T-helper 1 cell treated with Interleukin-12 subunit alpha and Interleukin-12 subunit beta and Interleukin-4 antibody, amounts not matched to agents 30 ng/mL and 1 ng/mL, for 36 hours (primary cell): ENCODE data around the gene KLK1. TPM values are rescaled to one million over a fixed set of nuclear protein-coding genes. Genes with fewer than 3 reads are reported as not detected.

ENCODE experiments used
- intact Hi-C: fragments of 100-400 bp; cut with micrococcal nuclease; formaldehyde crosslinking; loops from one replicate; pipeline ENCODE4 v1.15.1; 2024
- total RNA-seq: library from RNA; stranded (reverse); gene quantifications from 2 replicates; pipeline ENCODE4 v1.2.3, GENCODE V29; 2022

KLK1 gene
- total RNA-seq, result 1.1 and 1.6 TPM in 2 replicates

- intact Hi-C loops, result no loop called here
Measured at GRCh38 chr19:50823389-50824042, at the start of gene KLK1. Gene KLK1 (minus strand): TSS chr19:50823787. CDS start chr19:50823748, 39 bp downstream.

DNA sequence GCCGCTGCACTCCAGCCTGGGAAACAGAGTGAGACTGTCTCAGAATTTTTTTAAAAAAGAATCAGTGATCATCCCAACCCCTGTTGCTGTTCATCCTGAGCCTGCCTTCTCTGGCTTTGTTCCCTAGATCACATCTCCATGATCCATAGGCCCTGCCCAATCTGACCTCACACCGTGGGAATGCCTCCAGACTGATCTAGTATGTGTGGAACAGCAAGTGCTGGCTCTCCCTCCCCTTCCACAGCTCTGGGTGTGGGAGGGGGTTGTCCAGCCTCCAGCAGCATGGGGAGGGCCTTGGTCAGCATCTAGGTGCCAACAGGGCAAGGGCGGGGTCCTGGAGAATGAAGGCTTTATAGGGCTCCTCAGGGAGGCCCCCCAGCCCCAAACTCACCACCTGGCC, 49.5 kb upstream of the KLK1 start, which contains the start of gene KLK2:
TSS of gene KLK2 (plus strand) at position 384 of the 400 bp plus-strand sequence. CDS start 35 bp downstream, outside the sequence.
- intact Hi-C loops, result no loop called here

- intact Hi-C loops, result no loop called here
Measured at GRCh38 chr19:50870417-50871089, 47.0 kb upstream of the KLK1 start.

- intact Hi-C loops, result no loop called here
Measured at GRCh38 chr19:50869479-50869878, 45.9 kb upstream of the KLK1 start.

DNA sequence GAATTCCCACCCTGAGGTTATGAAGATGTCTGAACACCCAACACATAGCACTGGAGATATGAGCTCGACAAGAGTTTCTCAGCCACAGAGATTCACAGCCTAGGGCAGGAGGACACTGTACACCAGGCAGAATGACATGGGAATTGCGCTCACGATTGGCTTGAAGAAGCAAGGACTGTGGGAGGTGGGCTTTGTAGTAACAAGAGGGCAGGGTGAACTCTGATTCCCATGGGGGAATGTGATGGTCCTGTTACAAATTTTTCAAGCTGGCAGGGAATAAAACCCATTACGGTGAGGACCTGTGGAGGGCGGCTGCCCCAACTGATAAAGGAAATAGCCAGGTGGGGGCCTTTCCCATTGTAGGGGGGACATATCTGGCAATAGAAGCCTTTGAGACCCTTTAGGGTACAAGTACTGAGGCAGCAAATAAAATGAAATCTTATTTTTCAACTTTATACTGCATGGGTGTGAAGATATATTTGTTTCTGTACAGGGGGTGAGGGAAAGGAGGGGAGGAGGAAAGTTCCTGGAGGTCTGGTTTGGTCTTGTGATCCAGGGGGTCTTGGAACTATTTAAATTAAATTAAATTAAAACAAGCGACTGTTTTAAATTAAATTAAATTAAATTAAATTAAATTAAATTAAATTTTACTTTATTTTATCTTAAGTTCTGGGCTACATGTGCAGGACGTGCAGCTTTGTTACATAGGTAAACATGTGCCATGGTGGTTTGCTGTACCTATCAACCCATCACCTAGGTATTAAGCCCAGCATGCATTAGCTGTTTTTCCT, 38.1 kb upstream of the KLK1 start:
- intact Hi-C loops, result no loop called here

- intact Hi-C loops, result no loop called here
Measured at GRCh38 chr19:50861010-50861409, 37.4 kb upstream of the KLK1 start.

GRCh38 chr19:50859849-50860248, 36.3 kb upstream of the KLK1 start:
- intact Hi-C loops, result no loop called here

- intact Hi-C loops, result no loop called here
Measured at GRCh38 chr19:50858886-50859285, 35.3 kb upstream of the KLK1 start.

DNA sequence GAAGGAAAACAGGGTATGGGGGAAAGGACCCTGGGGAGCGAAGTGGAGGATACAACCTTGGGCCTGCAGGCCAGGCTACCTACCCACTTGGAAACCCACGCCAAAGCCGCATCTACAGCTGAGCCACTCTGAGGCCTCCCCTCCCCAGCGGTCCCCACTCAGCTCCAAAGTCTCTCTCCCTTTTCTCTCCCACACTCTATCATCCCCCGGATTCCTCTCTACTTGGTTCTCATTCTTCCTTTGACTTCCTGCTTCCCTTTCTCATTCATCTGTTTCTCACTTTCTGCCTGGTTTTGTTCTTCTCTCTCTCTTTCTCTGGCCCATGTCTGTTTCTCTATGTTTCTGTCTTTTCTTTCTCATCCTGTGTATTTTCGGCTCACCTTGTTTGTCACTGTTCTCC, 33.8 kb upstream of the KLK1 start:
- intact Hi-C loops, result no loop called here

- intact Hi-C loops, result no loop called here
Measured at GRCh38 chr19:50854636-50855410, 31.2 kb upstream of the KLK1 start, which contains the start of gene KLK3. Gene KLK3 (plus strand): TSS chr19:50854915. CDS start chr19:50854956, 41 bp downstream.

DNA sequence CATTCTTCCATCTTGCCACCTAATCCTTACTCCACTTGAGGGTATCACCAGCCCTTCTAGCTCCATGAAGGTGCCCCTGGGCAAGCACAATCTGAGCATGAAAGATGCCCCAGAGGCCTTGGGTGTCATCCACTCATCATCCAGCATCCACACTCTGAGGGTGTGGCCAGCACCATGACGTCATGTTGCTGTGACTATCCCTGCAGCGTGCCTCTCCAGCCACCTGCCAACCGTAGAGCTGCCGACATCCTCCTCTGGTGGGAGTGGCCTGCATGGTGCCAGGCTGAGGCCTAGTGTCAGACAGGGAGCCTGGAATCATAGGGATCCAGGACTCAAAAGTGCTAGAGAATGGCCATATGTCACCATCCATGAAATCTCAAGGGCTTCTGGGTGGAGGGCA, 28.0 kb upstream of the KLK1 start:
- intact Hi-C loops, result no loop called here

DNA sequence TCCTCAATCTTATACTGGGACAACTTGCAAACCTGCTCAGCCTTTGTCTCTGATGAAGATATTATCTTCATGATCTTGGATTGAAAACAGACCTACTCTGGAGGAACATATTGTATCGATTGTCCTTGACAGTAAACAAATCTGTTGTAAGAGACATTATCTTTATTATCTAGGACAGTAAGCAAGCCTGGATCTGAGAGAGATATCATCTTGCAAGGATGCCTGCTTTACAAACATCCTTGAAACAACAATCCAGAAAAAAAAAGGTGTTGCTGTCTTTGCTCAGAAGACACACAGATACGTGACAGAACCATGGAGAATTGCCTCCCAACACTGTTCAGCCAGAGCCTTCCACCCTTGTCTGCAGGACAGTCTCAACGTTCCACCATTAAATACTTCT, 27.2 kb upstream of the KLK1 start:
- intact Hi-C loops, result no loop called here

DNA sequence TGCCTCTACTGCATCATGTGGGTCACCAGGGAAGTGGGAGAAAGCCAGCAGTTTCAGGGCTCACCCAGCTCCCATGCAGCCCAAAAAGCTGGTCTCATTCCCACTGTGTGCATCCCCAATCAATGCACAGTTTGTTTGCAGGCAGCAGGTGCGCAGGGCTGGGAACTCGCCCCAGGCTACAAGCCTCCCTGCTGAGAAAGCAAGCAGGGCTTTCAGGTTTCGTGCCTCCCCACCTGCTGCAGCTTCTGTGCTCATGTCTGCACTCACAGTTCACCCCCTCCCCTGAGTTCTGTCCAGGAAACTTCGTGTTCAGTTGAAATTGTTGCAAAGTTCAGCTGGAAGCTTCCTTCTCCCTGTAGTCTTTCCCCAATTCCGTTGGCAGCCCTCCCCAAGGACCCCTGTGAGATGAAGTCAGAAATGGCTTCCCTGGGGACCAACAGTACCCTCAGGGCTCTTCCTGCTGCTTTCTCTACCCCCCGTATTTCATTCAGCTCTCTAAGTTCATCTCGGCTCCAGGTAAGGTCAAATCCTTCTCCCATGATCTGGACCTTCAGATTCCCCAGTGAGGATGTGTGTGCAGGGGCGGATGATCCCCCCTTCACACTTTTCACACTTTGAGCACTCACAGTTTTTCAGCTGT, 20.8 kb upstream of the KLK1 start:
- intact Hi-C loops, result no loop called here

GRCh38 chr19:50843701-50844221, 20.2 kb upstream of the KLK1 start:
- intact Hi-C loops, result no loop called here

- intact Hi-C loops, result no loop called here
Measured at GRCh38 chr19:50843205-50843604, 19.6 kb upstream of the KLK1 start.

GRCh38 chr19:50842130-50842529, 18.5 kb upstream of the KLK1 start:
- intact Hi-C loops, result no loop called here

- intact Hi-C loops, result loop anchor here (5.0 kb wide), 1 partner anchor 82 kb away; no protein-coding TSS in a partner anchor
Measured at GRCh38 chr19:50839712-50840655, 16.4 kb upstream of the KLK1 start.

DNA sequence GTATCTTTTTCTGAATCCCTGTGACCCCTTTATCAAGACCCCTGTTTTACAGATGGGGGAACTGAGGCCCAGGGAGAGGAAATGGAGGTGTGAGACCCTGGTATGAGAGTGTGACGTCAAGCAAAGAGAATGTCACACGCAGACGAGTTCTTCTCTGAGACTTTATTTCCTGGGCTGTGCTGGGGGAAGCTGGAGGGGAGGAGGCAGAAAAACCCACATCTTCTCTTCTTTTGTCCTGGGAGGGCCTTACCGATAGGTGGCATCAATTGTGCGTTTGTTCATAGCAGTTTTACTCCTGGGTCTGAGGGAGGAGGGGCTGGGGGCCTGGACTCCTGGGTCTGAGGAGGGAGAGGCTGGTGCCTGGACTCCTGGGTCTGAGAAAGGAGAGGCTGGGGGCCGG, 14.7 kb upstream of the KLK1 start:
- intact Hi-C loops, result loop anchor here (5.0 kb wide), 1 partner anchor 84 kb away; no protein-coding TSS in a partner anchor

DNA sequence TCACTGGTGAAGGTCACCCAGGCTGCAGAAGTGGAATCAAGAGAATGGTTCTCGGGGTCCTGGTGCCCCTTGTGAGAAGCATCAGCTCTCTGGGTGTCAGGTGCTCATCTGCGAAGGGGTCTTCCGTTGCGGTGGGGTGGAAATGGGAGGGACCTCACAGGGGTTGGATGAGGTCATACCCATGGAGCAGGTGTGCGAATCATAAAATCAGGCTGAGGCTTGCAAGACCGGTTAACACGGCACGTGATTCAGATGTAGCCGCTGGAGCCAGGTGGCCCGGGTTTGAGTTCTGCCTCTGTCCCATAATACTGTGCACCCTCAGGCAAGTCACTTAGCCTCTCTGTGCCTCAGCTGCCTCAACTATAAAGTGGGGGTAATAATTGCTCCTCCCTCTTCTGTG, 13.7 kb upstream of the KLK1 start:
- intact Hi-C loops, result loop anchor here (5.0 kb wide), 1 partner anchor 85 kb away; no protein-coding TSS in a partner anchor
